ENCODE measurements around the gene SULT4A1.

Gene SULT4A1

DNA sequence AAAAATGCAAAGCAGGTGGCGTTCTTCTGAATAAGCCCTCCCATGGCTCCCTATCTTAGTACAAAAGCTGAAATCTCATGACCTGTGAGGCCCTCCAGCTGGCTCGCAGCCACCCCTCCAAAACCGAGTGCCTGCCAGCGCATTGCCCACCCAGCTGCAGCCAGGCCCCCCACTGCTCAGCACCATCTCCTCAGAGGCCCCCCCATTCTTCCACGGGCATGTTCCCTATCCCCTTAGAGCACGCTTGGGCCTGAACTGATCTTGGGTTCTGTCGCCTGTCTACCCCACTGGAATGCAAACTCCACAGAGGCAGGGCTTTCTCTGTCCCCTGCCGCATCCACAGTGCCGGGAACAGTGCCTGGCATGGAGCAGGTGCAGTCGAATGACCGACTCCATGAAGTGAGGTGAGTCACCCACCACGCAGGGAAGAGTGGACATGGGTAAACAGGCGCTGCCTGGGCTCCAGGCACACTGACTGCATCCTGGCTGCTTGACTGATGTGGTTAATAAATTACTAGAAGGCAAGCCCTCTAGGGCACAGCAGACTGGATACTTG, 38.9 kb downstream of the SULT4A1 start:
- in situ Hi-C loops (cut with HindIII; ENCODE audit: low sequenced_read_pairs): no loop called here
- TF ChIP-seq CTCF (IDR thresholded peaks at IDR 0.05; ENCODE audit: low read depth, low read length, missing control alignments): no peak
- no peak for DNase-seq (ENCODE audit: low read depth)
- no peak overlapping the region for H3K4me3 ChIP-seq (ENCODE audit: low read depth, low read length)

DNA sequence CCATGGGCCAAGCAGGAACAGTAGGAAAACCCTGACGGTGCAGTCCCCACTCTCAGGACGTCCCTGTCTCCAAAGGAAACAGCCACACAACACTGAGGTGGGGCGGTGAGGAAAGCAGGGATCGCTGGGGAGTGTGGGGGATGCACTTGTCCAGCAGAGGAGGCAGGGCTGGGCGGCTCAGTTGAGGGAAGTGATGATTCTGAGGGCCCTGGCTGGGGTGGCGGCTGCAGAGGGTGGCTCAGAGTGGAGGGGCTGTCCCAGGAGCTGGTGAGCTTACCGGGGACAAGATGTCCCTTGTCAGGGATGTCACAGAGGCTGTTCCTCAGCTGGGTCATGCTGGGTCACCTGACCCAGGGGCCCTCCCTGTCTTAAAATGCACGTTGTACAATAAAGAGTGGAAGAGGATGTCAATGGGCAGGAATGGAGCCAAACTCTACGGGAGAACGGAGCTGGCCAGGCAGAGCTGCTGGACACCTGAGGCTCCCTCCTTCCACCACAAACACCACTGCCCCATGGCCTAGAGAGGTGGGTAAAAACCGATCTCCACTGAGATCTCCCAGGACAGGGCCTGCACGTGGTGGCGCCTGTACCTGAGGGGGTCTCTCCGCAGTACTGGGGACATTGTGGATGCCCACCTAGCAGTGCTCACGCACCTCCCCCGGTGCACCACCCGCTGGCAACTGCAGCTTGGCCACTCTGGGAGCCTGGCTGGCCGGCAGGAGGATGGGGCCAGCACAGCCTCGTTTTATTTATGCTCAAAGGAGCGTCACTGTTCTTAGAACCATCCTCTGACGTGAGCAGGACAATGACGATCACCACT, 40.5 kb downstream of the SULT4A1 start:
- no peak overlapping the region for H3K4me3 ChIP-seq (ENCODE audit: low read depth, low read length)
- in situ Hi-C loops (cut with HindIII; ENCODE audit: low sequenced_read_pairs): no loop called here
- no peak for TF ChIP-seq CTCF (IDR thresholded peaks at IDR 0.05; ENCODE audit: low read depth, low read length, missing control alignments)
- DNase-seq (ENCODE audit: low read depth): no peak

- DNase-seq (ENCODE audit: low read depth): no peak
- in situ Hi-C loops (cut with HindIII; ENCODE audit: low sequenced_read_pairs): no loop called here
- no peak for TF ChIP-seq CTCF (IDR thresholded peaks at IDR 0.05; ENCODE audit: low read depth, low read length, missing control alignments)
- H3K4me3 ChIP-seq (ENCODE audit: low read depth, low read length): no peak overlapping the region
These were observed 41.5 kb downstream of the SULT4A1 start for GRCh38 chr22:43820651-43821305.

DNA sequence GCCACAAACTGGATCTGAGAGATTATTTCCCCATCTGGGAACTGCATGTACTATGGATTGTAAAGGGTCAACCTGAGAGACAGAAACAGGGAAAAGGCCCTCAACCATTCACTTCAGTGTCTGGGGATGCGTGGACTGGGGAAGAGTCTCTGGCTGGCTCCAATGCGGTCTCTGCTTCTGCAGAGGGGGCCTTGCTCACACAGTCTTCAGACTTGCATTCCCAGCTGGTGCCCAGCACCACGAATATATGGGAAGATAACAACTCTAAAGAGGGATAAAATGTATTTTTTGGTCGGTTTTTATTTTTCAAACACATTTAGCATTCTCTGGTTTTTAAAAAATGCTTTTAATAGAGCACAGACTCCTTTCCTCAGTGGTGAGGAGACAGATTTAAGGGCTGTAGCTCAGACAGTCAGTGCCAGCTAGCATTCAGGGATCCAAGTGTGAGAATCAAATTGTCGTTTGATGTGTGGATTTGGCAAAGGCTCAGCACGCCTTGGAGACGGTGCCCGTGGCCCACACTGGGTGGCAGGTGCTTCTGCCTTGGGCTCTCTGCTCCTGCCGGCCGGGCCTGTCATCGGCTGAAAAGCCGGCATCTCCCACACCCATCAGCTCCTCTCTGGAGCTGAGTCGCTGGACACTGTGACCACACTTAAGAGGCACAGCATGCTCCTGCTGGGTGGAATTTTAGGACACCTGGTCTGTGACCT, 42.2 kb downstream of the SULT4A1 start:
- in situ Hi-C loops (cut with HindIII; ENCODE audit: low sequenced_read_pairs): no loop called here
- no peak for TF ChIP-seq CTCF (IDR thresholded peaks at IDR 0.05; ENCODE audit: low read depth, low read length, missing control alignments)

DNA sequence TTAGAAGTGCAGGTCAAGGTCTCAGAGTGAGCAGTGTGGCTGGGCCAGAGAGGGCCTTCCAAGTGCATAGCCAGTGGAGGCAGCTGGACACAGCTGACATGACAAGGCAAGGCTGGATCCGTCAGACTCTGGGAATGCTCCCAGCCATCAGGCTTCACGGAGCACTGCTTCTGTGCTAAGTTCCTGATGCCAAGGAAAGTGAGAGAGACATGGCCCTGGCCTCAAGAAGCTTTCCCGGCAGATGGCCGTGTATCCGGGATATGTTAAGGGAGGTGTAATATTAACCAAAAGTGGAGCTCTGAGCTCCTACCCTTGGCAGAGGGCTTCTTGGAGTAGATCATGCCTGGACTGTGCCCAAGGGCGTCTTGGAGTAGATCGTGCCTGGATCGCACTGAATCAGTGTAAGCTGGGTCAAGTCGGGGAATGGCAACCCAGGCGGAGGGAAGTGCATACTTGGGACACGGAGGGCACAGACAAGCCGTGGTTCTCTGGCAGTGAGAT, 42.8 kb downstream of the SULT4A1 start:
- no peak overlapping the region for H3K4me3 ChIP-seq (ENCODE audit: low read depth, low read length)
- DNase-seq (ENCODE audit: low read depth): no peak
- in situ Hi-C loops (cut with HindIII; ENCODE audit: low sequenced_read_pairs): no loop called here
- no peak for TF ChIP-seq CTCF (IDR thresholded peaks at IDR 0.05; ENCODE audit: low read depth, low read length, missing control alignments)

More for the DNA sequence above, 42.2 kb downstream of the SULT4A1 start:
- H3K4me3 ChIP-seq (ENCODE audit: low read depth, low read length): no peak overlapping the region
- DNase-seq (ENCODE audit: low read depth): no peak

DNA sequence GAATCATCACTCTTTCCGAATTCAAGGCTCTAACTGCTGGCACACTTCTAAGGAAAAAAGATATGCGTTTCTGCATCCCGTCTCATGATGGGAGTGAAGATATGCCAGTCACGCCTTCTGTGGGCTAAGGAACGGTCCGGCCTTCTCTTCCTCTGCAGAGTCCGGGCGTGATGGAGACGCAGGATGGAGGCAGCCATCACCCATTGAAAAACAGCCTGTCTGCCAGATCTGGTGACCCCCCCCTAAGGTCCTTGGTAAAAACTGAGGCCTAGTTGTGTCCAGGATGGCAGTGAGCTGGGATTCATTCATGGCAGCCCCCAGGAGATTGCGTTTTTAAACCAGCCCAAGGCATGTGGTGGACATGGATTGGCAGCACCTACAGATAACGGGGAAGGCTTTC, 43.3 kb downstream of the SULT4A1 start:
- H3K4me3 ChIP-seq (ENCODE audit: low read depth, low read length): no peak overlapping the region
- TF ChIP-seq CTCF (IDR thresholded peaks at IDR 0.05; ENCODE audit: low read depth, low read length, missing control alignments): no peak
- in situ Hi-C loops (cut with HindIII; ENCODE audit: low sequenced_read_pairs): no loop called here
- no peak for DNase-seq (ENCODE audit: low read depth)

Measured in astrocyte of the cerebellum (primary cell).